Mesangial cell (primary cell): Measurements from ENCODE around the gene AIFM3. TPM values are rescaled to one million over a fixed set of nuclear protein-coding genes. Genes with fewer than 3 reads are reported as not detected.

Experiments
- total RNA-seq: library from RNA; depleted of rRNA; stranded (reverse); fragments of >200 nt; gene quantifications from 2 replicates; pipeline ENCODE4 v1.2.3, GENCODE V29; 2015

AIFM3 gene
- total RNA-seq: 0.25 and 0.49 TPM in 2 replicates

DNA sequence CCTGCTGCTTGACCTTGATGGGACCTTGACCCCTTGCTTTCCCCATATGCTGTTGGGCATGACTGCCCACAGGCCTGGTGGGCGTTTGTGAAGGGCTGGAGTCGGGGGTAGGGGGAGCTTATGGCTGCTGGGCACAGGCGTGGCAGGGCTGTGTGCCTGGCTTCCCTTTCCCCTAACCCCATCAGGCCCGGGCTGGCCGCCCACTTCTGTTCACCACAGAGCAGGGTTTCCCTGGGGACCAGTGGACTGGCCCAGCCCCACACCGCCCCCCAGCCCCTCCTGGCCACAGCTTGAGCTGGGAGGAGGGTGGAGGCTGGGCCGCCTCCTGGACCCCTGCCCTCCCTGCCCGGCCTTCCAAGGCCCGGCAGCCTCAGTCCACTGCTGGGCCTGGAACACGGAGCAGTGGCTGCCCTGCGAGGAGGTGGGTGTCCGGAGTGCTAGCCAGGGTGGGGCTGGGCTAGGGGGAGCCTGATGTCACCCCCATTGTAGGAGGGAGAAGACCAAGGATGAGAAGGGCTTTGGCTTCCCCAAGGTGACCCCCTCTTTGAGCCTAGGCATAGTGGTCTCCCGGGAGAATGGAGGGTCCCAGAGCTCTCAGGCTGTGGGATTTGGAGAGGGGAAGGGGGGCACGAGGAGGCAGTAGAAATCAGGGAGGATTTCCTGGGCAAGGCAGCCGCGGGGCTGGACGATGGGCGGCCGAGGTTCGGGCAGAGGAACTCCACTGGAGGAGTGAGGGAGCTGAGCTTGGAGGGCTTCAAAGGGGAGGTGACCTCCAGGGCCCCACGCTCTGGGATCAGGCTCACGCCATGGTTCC, at the start of gene AIFM3:
AIFM3 (plus strand) TSS at position 373 of the 814 bp plus-strand sequence. CDS start 690 bp downstream, outside the sequence.

GRCh38 chr22:20981787-20982562, 14.9 kb downstream of the AIFM3 start, which contains the start of gene LZTR1:
LZTR1 (plus strand) TSS chr22:20982297; CDS start chr22:20982372, 75 bp downstream.

DNA sequence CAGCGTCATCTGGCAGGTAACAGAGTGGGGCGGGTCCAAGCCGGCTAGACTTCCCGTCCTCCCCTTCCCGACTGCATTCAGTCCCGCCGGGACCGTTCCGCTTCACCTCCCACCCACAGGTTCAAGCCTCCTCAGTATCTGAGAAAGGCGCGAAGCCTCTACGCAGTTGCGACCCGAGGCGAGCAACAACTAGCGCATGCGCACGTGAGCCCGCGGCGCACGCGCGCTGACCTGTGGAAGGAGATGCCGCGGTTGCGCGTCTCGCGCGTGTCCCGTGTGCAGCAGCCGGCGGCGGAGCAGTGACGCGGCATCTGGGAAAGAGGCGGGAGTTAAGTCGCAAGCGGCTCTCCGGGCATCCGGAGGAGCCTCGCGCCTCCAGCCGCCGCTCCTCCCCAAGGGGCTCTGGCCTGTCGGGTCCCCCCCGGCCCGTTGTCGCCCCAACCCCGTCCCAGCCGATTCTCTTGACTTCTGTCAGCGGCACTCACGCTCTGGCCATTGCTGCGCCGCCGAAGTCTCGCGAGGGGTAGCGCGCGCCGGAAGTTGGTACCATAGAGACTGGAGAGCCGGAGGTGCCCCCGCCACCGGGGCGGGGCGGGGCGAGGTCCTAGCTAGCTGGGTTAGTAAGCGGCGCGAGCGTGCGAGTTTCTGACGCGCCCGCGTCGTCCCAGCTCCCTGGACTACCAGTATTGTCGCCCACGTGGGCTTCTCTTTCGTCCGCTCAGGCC, 34.7 kb downstream of the AIFM3 start, which contains the start of gene THAP7:
THAP7 (minus strand) TSS at position 518 of the 725 bp plus-strand sequence; CDS start at position 311, 207 bp downstream.

GRCh38 chr22:21014726-21015465, 47.8 kb downstream of the AIFM3 start, which contains the start of gene P2RX6:
P2RX6 (plus strand) TSS chr22:21015165; CDS start chr22:21015175, 10 bp downstream.

Other genes starting within 250 kb of the AIFM3 start
- not detected in 2 replicates for gene SERPIND1, start 193.1 kb upstream of the AIFM3 start, total RNA-seq
- 54.6 and 63.0 TPM in 2 replicates for gene PI4KA, start 108.4 kb upstream of the AIFM3 start, total RNA-seq
- 10.9 and 14.3 TPM in 2 replicates for gene SNAP29, start 108.2 kb upstream of the AIFM3 start, total RNA-seq
- 35.4 and 35.6 TPM in 2 replicates for gene CRKL, start 49.8 kb upstream of the AIFM3 start, total RNA-seq
- gene LZTR1, start 15.0 kb downstream of the AIFM3 start, total RNA-seq: 36.2 and 48.3 TPM in 2 replicates
- 35.4 and 36.5 TPM in 2 replicates for gene THAP7, start 34.9 kb downstream of the AIFM3 start, total RNA-seq
- 0.16 and 0.38 TPM in 2 replicates for gene P2RX6, start 47.9 kb downstream of the AIFM3 start, total RNA-seq
- gene SLC7A4, start 65.3 kb downstream of the AIFM3 start, total RNA-seq: 2.0 TPM in 1 of 2 replicates, not detected in the other
- not detected in 2 replicates for gene LRRC74B, start 78.7 kb downstream of the AIFM3 start, total RNA-seq